ENCODE measurements around the gene LCP1. TPM values are rescaled to one million over a fixed set of nuclear protein-coding genes. Genes with fewer than 3 reads are reported as not detected.
A peak's percentile ranks its signal among the peaks of the same experiment; 100 is the strongest.

Gene LCP1
- total RNA-seq, 2 experiments from 2014 or later = 266 to 276 TPM

GRCh38 chr13:46132109-46132508, 49.9 kb downstream of the LCP1 start:
- ChIA-PET POLR2A (no interaction called here), CTCF (no interaction called here)
- Mint-ChIP-seq H3K9me3 (no peaks in the 10 kb centered on the region), H3K27ac (peak overlapping the region; percentile 77), H3K27me3 (no peaks in the 10 kb centered on the region), H3K4me1 (ENCODE audit: low read depth) (peaks cover 11% of the 10 kb centered on the region), H3K36me3 (ENCODE audit: low read depth) (peaks cover 93% of the 10 kb centered on the region), H3K4me3 (no peak overlapping the region)
- Histone ChIP-seq H3K27ac (ENCODE audit: low read depth in 1 of 2, low read length in 2 of 2) (peak overlapping the region in 1 of 2 donors; percentile 33), H3K27me3 (ENCODE audit: control insufficient read depth in 1 of 2, insufficient read depth in 2 of 2, low read length in 2 of 2) (no peaks in the 10 kb centered on the region), H3K36me3 (ENCODE audit: insufficient read depth, low read length) (peaks cover 98% of the 10 kb centered on the region), H3K4me1 (ENCODE audit: insufficient read depth, low read length) (no peaks in the 10 kb centered on the region), H3K9me3 (ENCODE audit: control insufficient read depth in 1 of 2, insufficient read depth in 1 of 2, low read length in 2 of 2) (no peaks in the 10 kb centered on the region), H3K4me3 (ENCODE audit: low read length) (no peak overlapping the region)
- no peak for TF ChIP-seq CTCF (IDR thresholded peaks at IDR 0.05)
- DNase-seq (no peak), ATAC-seq (ENCODE audit: poor library complexity) (no peak)
- intact Hi-C loops (cut with DNase I, micrococcal nuclease) = no loop called here

- H3K27me3 ChIP-seq (ENCODE audit: control insufficient read depth in 1 of 2, insufficient read depth in 2 of 2, low read length in 2 of 2) = no peaks in the 10 kb centered on the region
- DNase-seq (peak in 1 of 14 experiments; percentile 13), ATAC-seq (ENCODE audit: poor library complexity) (no peak)
- no peak overlapping the region for H3K4me3 Mint-ChIP-seq
- H3K27ac ChIP-seq (ENCODE audit: low read depth in 1 of 2, low read length in 2 of 2) = peak overlapping the region in 1 of 2 donors; percentile 33
- H3K4me3 ChIP-seq (ENCODE audit: low read length) = no peak overlapping the region
- intact Hi-C loops (cut with DNase I, micrococcal nuclease) = no loop called here
- H3K4me1 ChIP-seq (ENCODE audit: insufficient read depth, low read length) = peaks cover 3% of the 10 kb centered on the region
- H3K27me3 Mint-ChIP-seq = no peaks in the 10 kb centered on the region
- TF ChIP-seq CTCF (IDR thresholded peaks at IDR 0.05) = no peak
- peaks cover 98% of the 10 kb centered on the region for H3K36me3 ChIP-seq (ENCODE audit: insufficient read depth, low read length)
- peak overlapping the region; percentile 77 for H3K27ac Mint-ChIP-seq
- H3K9me3 ChIP-seq (ENCODE audit: control insufficient read depth in 1 of 2, insufficient read depth in 1 of 2, low read length in 2 of 2) = no peaks in the 10 kb centered on the region
- CTCF ChIA-PET = no interaction called here
- POLR2A ChIA-PET = no interaction called here
- peaks cover 14% of the 10 kb centered on the region for H3K4me1 Mint-ChIP-seq (ENCODE audit: low read depth)
- H3K9me3 Mint-ChIP-seq = no peaks in the 10 kb centered on the region
- H3K36me3 Mint-ChIP-seq (ENCODE audit: low read depth) = peaks cover 93% of the 10 kb centered on the region
These were observed 50.3 kb downstream of the LCP1 start for GRCh38 chr13:46131705-46132104.

- H3K36me3 Mint-ChIP-seq (ENCODE audit: low read depth) = peaks cover 86% of the 10 kb centered on the region
- Histone ChIP-seq H3K27ac (ENCODE audit: low read depth in 1 of 2, low read length in 2 of 2) (no peak overlapping the region), H3K27me3 (ENCODE audit: control insufficient read depth in 1 of 2, insufficient read depth in 2 of 2, low read length in 2 of 2) (no peaks in the 10 kb centered on the region), H3K4me1 (ENCODE audit: insufficient read depth, low read length) (peaks cover 14% of the 10 kb centered on the region), H3K9me3 (ENCODE audit: control insufficient read depth in 1 of 2, insufficient read depth in 1 of 2, low read length in 2 of 2) (no peaks in the 10 kb centered on the region), H3K36me3 (ENCODE audit: insufficient read depth, low read length) (peaks cover 90% of the 10 kb centered on the region), H3K4me3 (ENCODE audit: low read length) (no peak overlapping the region)
- intact Hi-C loops (cut with DNase I, micrococcal nuclease) = loop anchor here (5.0 to 10.0 kb wide), 4 partner anchors 285 to 618 kb away; no protein-coding TSS in a partner anchor
- H3K4me1 Mint-ChIP-seq (ENCODE audit: low read depth) = peaks cover 19% of the 10 kb centered on the region
- H3K9me3 Mint-ChIP-seq = no peaks in the 10 kb centered on the region
- no peak overlapping the region for H3K4me3 Mint-ChIP-seq
- TF ChIP-seq CTCF (IDR thresholded peaks at IDR 0.05) = no peak
- ATAC-seq (ENCODE audit: poor library complexity) (no peak), DNase-seq (no peak)
- ChIA-PET CTCF (no interaction called here), POLR2A (no interaction called here)
- H3K27me3 Mint-ChIP-seq = no peaks in the 10 kb centered on the region
- peak overlapping the region; percentile 77 for H3K27ac Mint-ChIP-seq
These were observed 51.9 kb downstream of the LCP1 start for GRCh38 chr13:46129955-46130618.

Measured in CD4-positive, alpha-beta T cell (primary cell).